Germinal center (tissue), 1 donor: ENCODE data around the gene SYNPR.

Experiments used
- DNase-seq: peaks from one replicate; pipeline ENCODE4 v3.0.0; 2012; ENCODE audit warnings: mixed read lengths, low spot score

SYNPR gene

DNA sequence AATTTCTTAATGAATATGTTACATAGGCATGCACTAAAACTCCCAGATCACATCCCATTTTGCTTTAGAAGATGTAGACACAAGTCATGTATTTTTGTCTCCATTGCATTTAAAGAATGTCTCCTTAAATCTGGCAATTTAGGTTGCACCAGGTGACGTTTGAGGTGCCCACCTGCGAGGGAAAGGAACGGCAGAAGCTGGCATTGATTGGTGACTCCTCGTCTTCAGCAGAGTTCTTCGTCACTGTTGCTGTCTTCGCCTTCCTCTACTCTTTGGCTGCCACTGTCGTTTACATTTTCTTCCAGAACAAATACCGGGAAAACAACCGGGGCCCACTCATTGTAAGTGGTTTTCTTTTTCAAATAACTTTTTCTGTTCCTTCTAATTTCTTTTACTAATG lies 278.3 kb downstream of the SYNPR start:
- DNase-seq, result no peak

DNA sequence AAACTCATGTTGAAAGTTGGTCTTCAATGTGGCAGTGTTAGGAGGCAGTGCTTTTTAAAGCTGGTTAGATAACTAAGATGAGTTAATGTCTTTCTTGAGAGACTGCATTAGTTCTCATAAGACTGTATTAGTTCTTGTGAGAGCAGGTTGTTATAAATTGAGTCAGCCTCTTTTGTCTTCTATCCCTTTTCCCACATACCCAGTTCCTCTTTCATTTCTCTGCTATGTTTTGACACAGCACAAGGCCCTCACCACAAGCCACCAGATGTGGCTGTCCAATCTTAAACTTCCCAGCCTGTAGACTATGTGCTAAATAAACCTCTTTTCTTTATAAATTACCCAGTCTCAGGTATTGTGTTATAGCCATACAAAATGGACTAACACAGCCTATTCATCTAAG lies 279.8 kb downstream of the SYNPR start:
- DNase-seq, result no peak

DNA sequence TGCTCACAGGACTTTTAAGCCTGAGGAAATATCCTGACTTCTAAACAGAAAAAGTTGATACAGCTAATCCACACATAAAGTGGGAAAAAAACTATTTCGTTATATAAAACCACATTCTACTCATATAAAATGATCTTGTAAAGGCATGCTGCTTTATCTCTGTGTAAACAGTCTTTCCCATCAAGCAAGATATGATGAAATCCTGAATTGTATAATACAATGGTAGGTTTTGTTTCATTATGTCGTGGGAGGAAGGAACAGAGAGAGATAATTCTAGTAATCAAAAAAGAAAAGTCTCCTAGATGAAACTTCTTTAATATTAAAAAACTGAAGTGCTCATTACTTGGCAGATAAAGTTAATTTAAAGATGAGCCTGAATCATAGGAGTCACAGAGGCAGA lies 281.8 kb downstream of the SYNPR start:
- DNase-seq, result no peak

DNA sequence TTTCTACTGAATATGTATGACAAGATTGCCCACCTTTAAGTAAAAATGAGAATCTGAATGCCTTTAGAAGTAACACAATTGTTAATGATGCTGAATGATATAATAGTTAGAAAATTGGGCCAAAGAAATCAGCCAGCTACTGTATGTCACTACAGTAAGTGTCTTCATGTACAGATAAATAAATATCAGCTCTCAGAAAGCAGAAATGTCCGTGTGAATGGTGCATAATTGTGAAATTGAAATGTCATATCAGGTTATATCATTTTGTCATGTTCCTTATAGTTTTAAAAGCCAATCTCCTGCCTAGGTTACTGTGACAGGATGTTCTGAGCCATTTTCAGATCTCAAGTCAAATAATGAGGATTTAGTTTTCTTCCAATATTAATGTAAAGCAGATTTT lies 283.8 kb downstream of the SYNPR start:
- DNase-seq, result no peak

DNA sequence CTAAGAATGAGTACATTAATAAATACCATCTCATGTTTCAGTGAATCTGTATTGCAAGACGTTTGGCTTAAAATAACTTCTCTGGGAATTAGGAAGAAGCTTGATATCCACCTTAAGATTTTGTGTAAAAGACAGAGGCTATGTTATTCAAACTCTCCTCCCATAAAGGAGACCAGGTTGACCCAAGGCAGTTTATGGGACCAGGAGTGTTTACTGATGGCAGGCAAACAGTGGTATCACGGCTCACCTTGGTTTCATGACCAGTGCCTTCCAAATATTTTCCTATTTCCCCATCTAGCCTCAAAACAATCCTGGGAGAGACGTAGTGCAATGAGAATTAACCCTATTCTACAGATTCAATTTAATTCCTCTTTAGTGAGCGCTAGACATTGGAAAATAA lies 284.2 kb downstream of the SYNPR start:
- no peak for DNase-seq

DNA sequence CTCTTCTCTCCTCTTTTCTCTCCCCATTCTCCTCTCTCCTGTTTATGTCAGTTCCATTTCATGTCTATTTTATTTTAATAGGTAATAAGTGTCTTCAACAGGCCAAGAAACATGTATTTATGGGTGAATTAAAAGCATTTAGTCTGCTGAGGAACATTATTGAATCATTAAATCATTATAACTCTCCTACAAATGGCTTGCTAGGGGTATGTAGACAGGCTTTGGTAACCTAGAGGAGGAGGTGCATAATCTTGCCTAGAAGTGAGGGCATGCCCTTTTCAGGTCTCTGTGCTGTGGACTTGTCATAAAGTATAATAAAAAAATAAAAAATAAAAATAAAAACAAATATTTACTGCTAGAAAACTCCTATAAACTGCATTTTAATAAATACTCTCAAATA lies 285.5 kb downstream of the SYNPR start:
- no peak for DNase-seq

DNA sequence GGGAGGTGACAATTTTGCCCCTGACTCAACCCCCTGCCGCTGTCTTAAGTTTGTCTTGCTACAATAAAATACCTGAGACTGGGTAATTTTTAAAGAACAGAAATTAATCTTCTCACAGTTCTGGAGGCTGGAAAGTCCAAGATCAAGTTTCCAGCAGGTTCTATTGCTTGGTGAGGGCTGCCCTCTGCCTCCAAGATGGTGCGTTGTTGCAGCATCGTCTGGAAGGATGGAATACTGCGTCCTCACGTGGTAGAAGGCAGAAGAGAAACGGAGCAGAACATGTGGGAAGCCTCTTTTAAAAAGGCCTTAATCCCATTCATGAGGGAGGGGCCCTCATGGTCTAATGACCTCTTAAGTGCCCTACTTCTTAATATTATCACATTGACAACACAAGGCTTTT lies 287.1 kb downstream of the SYNPR start:
- DNase-seq, result no peak

DNA sequence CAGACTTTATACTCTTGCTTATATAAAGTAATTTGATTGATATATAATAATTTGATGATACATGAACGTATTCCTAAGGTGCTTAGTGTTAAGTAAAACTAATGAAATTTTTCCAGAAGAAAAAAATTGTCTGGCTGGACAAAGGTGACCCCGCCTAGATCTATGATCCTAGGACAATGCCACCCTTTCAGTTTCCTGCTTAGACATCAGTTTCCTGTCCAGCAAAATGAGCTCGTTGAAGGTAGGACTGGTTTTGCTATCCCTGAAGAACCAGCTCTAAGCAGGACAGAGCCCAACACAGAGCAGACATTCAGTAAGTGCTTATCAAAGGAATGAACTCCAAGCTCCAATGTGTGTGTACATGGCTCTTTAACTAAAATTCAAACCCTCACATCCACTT lies 293.6 kb downstream of the SYNPR start:
- DNase-seq, result no peak

DNA sequence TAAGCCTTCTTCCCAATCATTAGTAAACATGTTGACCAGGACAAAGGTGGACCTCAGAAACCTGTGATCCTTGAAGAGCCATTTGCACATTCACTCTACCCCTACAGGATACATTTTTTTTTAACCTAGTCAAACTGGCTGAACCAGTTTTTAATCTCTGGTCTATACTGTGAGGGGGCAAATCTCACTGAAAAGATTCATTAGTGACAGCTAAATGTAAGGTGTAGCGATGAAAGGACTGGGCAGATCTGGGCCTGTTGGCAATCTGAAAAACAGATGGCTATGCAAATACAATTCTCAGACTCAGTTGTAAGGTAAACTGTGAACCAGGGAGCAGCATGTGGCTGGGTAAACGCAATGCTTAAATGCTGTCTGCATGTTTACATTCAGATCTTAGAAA lies 298.7 kb downstream of the SYNPR start:
- DNase-seq, result no peak

DNA sequence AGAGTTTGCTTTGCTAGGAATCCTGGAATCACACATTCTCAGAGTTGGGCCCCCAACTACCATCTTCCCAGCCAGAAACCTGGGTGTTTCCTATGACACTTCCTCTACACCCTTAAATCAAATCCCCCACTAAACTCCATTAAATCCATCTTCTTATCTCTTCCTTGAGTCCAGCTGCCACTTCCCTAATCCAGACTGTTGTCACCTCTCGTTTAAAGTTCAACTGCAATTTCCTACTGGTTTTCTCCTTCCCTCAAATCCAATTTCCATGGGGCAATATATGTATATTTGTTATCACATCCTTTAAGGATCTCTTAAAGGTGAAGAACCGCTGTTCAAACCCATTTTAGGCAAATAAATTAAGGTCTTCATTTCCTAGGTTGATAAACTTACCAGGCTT lies 300.8 kb downstream of the SYNPR start:
- no peak for DNase-seq

DNA sequence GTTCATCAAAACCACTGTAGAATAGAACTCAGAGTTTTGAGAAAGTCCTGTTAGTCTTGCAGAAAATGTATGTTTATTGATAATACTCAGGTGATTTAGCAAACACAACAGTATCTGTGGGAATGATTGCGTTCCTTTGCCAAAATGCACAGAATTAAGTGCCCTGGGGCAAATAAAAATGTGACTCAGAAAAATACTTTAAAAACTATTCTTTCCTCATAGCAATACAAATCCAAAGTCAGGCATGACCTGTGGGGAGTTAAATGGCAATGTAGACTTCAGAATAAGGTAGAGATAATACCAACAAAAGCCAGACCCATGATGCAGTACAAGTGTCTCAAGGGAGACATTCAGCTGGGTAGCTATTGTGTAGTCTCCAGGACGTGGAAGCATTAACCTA lies 302.0 kb downstream of the SYNPR start:
- DNase-seq, result no peak

DNA sequence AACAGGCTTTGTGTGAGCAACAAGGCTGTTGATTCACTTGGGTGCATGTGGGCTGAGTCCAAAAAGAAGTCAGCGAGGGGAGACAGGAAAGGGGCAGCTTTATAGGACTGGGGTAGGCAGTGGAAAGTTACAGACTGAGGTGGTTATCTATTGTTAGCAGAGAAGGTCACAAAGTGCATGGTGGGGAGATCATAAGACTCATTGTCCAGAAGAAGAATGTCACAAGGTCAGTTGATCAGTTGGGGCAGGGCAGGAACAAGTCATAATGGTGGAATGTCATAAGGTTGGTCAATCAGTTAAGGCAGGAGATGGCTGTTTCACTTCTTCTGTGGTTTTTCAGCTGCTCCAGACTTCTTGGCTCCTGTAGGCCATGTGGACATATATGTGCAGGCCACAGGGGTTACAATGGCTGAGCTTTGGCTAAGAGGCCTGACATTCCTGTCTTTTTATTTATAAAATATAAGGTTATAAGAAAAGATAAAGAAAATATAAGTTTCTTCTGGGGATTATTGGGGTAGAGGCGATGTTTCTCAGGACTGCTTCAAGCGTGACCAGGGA lies 304.9 kb downstream of the SYNPR start:
- no peak for DNase-seq

DNA sequence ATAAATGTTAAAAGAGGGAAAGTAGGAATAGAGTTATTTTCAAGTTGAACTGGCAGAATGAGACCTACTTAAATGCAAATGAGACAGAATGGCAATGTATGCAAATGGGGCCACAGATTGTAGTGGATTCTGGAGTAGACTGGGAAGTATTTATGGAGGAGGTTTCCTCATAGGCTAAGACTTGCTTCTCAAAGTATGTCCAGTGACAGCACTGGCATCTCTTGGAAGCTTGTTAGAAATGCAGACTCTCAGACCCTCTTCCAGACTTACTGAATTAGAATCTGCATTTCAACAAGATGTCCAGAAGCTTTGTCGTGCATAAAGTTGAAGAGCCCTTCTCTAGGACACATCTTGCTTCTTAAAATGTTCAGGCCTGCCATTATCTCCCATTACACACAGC lies 306.6 kb downstream of the SYNPR start:
- no peak for DNase-seq

DNA sequence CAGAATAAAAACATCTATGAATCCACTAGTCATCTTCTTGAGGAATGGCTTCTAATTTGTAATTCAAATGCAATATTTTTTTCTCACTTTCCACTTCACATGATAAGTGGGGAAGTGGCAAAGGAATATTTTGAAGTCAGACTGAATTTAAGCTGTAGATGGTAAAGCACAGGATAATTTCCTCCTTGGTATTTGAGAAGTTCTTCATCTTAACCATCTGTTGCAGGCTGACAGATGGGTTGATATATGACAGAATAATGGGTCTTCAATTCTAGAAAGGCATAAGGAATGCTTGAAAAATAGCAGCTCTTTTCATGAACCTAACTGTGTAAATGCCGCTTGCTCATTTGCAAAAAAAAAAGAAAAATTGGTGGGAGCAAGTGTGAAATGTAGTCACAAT lies 307.8 kb downstream of the SYNPR start:
- no peak for DNase-seq

DNA sequence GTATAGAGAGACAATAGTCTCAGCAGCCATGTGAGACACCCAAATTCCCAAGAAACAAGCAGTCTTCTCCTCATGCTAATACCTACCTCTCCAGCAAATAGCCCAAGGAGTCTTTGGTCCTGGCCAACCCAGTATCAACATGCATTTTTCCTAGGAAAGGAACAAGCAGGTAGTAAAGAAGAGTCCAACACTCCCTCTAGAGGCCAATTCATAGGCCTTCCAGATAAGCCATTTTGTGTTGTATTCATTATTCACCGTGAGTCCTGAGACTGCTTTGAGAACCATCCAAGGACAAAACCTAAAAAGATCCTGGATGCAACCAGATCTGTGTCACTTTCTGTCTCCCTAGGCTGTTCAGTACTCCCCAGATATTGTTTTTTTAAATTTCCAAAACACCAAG lies 310.8 kb downstream of the SYNPR start:
- no peak for DNase-seq

DNA sequence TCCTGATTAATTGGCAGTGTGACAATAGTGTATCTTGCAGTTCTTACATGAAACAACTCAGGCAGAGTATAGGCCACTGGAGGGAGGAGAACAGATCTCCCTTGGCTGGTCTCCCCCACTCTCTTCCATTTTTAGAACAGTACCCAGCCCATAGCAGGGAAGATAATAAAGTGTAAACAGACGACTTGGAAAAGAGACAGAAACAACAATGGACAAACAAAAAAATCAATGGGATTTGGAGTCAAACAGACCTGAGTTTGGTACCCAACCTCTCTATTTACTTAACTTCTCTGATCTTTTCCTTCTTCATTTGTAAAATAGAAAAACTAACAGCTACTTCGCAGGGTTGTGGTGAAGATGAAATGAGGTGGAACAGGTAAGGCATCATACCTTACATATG lies 315.7 kb downstream of the SYNPR start:
- DNase-seq, result no peak

DNA sequence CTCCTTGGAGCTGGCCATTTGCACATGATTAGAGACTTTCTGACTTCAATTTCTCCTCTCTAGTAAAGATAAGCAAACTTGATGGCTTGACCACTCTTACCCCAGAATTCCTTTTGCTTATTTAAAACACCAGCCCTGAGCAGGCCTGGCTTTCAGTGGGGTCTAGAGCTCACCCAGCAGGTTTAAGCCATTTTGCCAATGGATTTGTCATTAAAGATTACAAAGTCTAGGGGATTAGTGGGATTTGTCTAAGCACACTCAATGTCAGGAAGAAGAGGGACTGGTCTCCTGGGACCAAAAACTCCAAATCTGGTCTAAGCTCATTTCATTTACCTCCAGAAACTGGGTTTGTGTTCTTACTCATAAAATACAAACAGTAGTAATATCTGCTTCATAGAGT lies 317.1 kb downstream of the SYNPR start:
- no peak for DNase-seq

DNA sequence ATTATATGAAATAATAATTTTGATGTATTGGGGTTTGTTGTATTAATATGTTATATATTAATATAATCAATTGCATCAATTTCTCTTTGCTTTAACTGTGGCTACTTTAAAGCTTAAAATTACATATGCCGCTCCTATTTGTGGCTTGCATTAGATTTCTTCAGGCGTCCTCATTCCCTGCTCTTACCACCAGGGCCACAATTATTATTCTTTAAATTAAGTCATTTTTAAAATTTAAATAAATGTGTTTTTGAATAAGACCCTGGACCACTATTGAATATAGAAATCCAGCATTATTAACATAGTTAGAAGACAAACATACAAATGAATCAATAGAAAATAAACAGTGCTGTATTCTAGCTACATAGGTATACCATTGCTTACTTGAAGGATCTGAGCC lies 318.9 kb downstream of the SYNPR start:
- no peak for DNase-seq

DNA sequence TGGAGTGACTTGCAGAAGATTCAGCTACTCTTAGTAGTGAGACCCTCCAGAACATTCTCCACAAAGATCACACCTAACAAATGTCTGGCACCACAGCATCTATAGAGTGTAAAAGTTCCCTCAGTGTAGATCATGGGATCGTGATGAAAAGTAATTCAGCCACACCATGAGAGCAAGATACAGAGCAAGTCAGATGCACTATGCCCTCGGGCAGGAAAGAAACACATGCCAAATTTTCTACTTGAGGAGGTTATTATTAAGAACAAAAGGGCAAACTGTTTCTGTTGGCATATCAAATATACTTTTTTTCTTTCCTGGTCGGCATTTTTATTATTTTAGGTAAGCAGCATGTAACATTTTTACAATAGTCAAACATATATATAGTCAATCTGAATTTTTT lies 329.6 kb downstream of the SYNPR start:
- no peak for DNase-seq

DNA sequence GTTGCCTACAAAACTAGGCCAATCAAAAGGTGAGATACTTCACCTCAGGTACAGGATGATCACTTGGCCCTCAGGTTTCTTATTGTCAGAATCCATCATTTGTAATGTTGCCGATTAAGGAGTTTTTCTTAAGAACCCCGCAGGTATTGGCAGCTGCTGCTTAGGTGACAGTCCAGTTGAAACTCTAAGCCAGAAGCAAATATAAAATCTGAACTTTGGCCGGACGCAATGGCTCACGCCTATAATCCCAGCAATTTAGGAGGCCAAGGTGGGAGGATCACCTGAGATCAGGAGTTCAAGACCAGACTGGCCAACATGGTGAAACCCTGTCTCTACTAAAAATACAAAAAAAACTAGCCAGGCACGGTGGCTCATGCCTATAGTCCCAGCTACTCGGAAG lies 331.3 kb downstream of the SYNPR start:
- DNase-seq, result no peak

DNA sequence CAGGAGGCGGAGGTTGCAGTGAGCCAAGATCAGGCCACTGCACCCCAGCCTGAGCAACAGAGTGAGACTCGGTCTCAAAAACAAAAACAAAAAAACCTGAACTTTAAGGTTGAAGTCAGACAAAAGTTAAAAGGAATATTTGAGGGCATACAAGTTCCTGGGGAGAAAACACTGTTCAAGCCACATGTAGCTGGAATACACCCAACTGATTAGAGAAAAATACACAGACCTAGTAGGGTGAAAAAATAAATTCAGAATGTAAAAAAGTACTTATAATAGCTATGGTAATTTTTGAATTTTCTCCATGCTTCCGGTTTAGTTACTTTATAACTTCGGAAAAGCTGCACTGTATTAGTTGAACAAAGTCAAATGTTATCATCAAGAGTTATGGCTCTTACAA lies 331.7 kb downstream of the SYNPR start:
- DNase-seq, result no peak

DNA sequence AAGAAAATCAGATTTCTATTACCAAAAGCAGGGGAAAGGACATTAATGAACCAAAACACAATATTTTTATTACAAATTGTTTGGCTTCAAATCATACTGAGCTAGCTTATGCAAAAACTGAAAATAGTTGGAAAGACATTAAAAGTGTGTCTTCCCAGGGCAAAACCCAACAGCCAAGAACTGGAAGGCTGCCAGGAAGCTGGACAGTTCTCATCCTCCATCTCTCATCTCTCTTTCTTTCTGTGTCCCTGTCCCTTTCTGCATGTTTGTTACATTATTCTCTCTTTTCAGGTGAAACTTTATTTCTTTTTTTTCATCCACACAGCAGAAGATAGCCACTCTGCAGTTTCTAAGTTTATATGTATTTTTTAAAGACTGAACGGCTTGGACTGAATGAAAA lies 333.3 kb downstream of the SYNPR start:
- DNase-seq, result no peak

DNA sequence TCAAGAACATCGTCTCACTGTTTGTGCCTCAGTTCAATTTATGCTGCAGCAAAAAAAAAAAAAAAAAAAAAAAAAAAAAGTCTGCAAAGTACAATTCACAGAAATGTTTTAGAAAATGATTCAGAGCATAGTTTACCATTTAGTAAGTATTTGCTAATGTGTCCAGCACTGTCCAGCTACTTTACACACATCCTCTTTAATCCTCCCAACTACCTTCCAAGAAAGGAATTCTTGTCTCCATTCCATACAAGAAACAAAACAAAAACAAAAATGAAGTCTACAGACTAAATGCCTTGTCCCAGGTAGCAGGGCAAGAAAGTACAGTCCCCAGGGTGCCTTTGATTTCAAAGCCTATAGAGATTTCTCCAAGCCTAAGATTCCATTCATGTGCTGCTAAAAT lies 335.5 kb downstream of the SYNPR start:
- no peak for DNase-seq

DNA sequence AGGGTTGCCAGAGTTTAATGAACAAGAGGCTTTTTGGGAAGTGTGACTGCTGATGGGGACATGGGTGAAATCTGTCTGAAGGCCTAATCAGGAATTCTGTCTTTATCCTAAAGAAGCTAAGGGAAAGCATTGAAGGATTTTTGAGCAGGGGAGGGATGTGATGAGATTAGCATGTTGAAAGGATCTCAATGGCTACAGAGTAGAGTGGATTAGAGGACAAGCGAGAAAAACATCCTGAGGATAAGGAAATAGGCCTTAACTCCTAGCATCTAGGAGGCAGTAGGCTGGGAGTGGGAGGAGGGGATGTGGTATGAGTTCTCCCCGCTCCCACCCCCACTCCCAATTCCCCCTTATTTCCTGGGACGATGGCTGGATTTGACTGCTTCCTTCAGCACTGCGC lies 339.3 kb downstream of the SYNPR start:
- no peak for DNase-seq

DNA sequence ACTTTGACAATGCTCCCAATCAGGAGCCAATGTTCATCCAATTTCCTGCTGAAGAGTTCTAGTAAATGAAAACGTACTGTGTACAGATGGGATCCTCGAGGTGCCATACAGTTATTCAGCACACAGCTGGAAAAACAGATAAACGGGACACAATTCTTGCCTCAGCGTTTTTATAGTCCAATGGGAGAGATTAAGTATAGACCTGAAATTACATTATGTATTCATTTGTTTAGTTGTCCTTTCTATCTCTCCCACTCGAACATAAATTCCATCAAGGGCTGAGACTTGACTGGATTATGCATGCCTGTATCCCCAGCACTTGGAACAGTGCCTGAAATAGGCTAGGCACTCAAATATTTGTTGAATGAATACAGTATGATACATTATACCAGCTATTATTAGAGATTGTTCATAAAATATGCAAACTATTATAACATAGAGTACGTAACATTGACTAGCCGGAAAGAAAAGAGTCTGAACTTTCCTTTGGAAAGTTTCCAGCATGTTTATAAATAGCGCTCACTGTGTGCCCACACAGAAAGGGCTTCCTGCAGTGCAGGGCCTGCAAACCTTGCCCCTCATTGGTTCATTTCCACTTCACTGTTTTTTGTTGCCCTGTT lies 346.9 kb downstream of the SYNPR start:
- no peak for DNase-seq
